GM23338 (cell line): ENCODE data around the gene WBP11. TPM values are rescaled to one million over a fixed set of nuclear protein-coding genes. Genes with fewer than 3 reads are reported as not detected.

Experiments
- ATAC-seq: fragments of 200-7000 bp; cut with Tn5 transposase; 3 replicates; pipeline ENCODE4 v1.9.1; 2020
- DNase-seq: peaks from one replicate; pipeline ENCODE4 v3.0.0-alpha.2; 2015; ENCODE audit warnings: low spot score
- H2AFZ ChIP-seq: fragments of 200-600 bp; sonication (generic); 2 replicates; pipeline ENCODE4 v1.8.0; 2016; ENCODE audit warnings: antibody characterized with exemption, mild to moderate bottlenecking, moderate library complexity
- H3F3A ChIP-seq: fragments of 200-600 bp; sonication (generic); replicated peaks from 2 replicates; pipeline ENCODE4 v1.8.0; 2017; ENCODE audit warnings: antibody characterized with exemption, mixed run types, low read depth
- H3K27ac ChIP-seq: fragments of 200-600 bp; sonication (generic); 2 replicates; pipeline ENCODE4 v1.6.1; 2016; ENCODE audit warnings: low read depth
- H3K27me3 ChIP-seq: fragments of 200-600 bp; sonication (generic); 2 replicates; pipeline ENCODE4 v1.8.0; 2016; ENCODE audit warnings: mild to moderate bottlenecking, mixed run types, moderate library complexity; ENCODE audit not compliant: insufficient read depth
- H3K36me3 ChIP-seq: fragments of 200-600 bp; sonication (generic); 2 replicates; pipeline ENCODE4 v1.8.0; 2016; ENCODE audit warnings: mild to moderate bottlenecking; ENCODE audit not compliant: insufficient read depth
- H3K4me1 ChIP-seq: fragments of 200-600 bp; sonication (generic); 2 replicates; pipeline ENCODE4 v1.8.0; 2016; ENCODE audit warnings: mild to moderate bottlenecking, moderate library complexity; ENCODE audit not compliant: insufficient read depth
- H3K4me2 ChIP-seq: fragments of 200-600 bp; sonication (generic); 2 replicates; pipeline ENCODE4 v1.7.1; 2017; ENCODE audit warnings: mixed run types
- H3K4me3 ChIP-seq: fragments of 200-600 bp; sonication (generic); 2 replicates; pipeline ENCODE4 v1.6.1; 2016; ENCODE audit warnings: mixed run types
- H3K79me2 ChIP-seq: fragments of 200-600 bp; sonication (generic); replicated peaks from 2 replicates; pipeline ENCODE4 v1.8.0; 2017; ENCODE audit warnings: mild to moderate bottlenecking; ENCODE audit not compliant: insufficient read depth
- H3K9me2 ChIP-seq: fragments of 200-600 bp; sonication (generic); 2 replicates; pipeline ENCODE4 v1.8.0; 2017; ENCODE audit not compliant: insufficient read depth
- H4K20me1 ChIP-seq: fragments of 200-600 bp; sonication (generic); replicated peaks from 2 replicates; pipeline ENCODE4 v1.8.0; 2017; ENCODE audit warnings: mild to moderate bottlenecking; ENCODE audit not compliant: insufficient read depth
- H3K27ac Mint-ChIP-seq: 2 replicates; pipeline ENCODE4 v1.8.0; 2020; ENCODE audit warnings: inconsistent platforms, mild to moderate bottlenecking, moderate library complexity, mixed read lengths
- H3K27me3 Mint-ChIP-seq: 3 replicates; pipeline ENCODE4 v1.8.0; 2022; ENCODE audit warnings: low read depth, mild to moderate bottlenecking, moderate library complexity, mixed read lengths, inconsistent platforms; ENCODE audit not compliant: insufficient read depth, poor library complexity
- H3K36me3 Mint-ChIP-seq: 3 replicates; pipeline ENCODE4 v1.8.0; 2021; ENCODE audit warnings: low read depth, mild to moderate bottlenecking, inconsistent platforms, moderate library complexity, mixed read lengths
- H3K4me1 Mint-ChIP-seq: 3 replicates; pipeline ENCODE4 v1.8.0; 2020; ENCODE audit warnings: mild to moderate bottlenecking, inconsistent platforms, mixed read lengths
- H3K4me3 Mint-ChIP-seq: 3 replicates; pipeline ENCODE4 v1.8.0; 2021; ENCODE audit warnings: moderate library complexity, mild to moderate bottlenecking, inconsistent platforms, mixed read lengths
- H3K9me3 Mint-ChIP-seq: 3 replicates; pipeline ENCODE4 v1.8.0; 2020; ENCODE audit warnings: moderate library complexity, mild to moderate bottlenecking, inconsistent platforms, mixed read lengths
- EZH2phosphoT487 ChIP-seq: fragments of 200-600 bp; sonication (generic); IDR thresholded peaks from one replicate; pipeline ENCODE4 v1.8.1; 2018; ENCODE audit warnings: antibody characterized with exemption; ENCODE audit not compliant: unreplicated experiment
- NANOG ChIP-seq: IDR thresholded peaks from 2 replicates; pipeline ENCODE4 v1.6.1; 2016; ENCODE audit warnings: antibody characterized with exemption, borderline replicate concordance
- ZNF114 ChIP-seq: fragments of 250-450 bp; sonication (Bioruptor Pico); IDR thresholded peaks from 2 replicates; pipeline ENCODE4 v1.5.0; 2020; ENCODE audit warnings: mild to moderate bottlenecking, moderate library complexity
- ZNF331 ChIP-seq: fragments of 250-450 bp; sonication (Bioruptor Pico); IDR thresholded peaks from 2 replicates; pipeline ENCODE4 v1.5.0; 2020; ENCODE audit warnings: low read depth, mild to moderate bottlenecking, moderate library complexity
- polyA plus RNA-seq: library from polyadenylated mRNA; unstranded; fragments of >200 nt; fragmentation: Nextera tagmentation; extraction: Ambion mirVana; gene quantifications from 2 replicates; pipeline ENCODE4 v1.2.1, GENCODE V29; 2016
- total RNA-seq: library from RNA; depleted of rRNA; stranded (reverse); fragments of >200 nt; shearing (Covaris generic); gene quantifications from 2 replicates; pipeline ENCODE4 v1.2.3, GENCODE V29; 2014
- TF ChIP-seq, protein P1 (sequence below): fragments of 250-450 bp; sonication (Bioruptor Pico); IDR thresholded peaks from 2 replicates; pipeline ENCODE4 v1.5.0; 2020; ENCODE audit warnings: mild to moderate bottlenecking, moderate library complexity
- TF ChIP-seq, protein P2 (sequence below): IDR thresholded peaks from one replicate; pipeline ENCODE4 v1.6.1; 2018; ENCODE audit warnings: antibody characterized with exemption; ENCODE audit not compliant: unreplicated experiment
- TF ChIP-seq, protein P3 (sequence below): IDR thresholded peaks from 2 replicates; pipeline ENCODE4 v1.6.1; 2016; ENCODE audit warnings: antibody characterized with exemption

Gene WBP11
- total and polyA plus RNA-seq, 2 experiments from 2014 or later = 57.1 to 148 TPM

DNA sequence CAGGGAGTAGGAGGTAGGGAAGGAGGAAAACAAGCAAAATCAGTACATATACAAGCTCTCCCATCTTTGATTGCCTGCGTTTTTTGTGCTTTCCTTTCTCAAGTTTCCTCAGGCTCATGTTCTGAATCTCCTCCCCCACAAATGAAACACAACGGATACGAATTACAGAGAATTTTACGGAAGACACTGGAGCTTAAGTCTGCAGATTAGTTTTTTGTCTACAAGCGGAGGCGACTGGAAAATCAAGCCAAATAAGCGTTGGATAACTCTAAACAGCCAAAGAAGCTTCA is 612 bp downstream of the WBP11 start (continued):
- TF ChIP-seq, protein P1, sequence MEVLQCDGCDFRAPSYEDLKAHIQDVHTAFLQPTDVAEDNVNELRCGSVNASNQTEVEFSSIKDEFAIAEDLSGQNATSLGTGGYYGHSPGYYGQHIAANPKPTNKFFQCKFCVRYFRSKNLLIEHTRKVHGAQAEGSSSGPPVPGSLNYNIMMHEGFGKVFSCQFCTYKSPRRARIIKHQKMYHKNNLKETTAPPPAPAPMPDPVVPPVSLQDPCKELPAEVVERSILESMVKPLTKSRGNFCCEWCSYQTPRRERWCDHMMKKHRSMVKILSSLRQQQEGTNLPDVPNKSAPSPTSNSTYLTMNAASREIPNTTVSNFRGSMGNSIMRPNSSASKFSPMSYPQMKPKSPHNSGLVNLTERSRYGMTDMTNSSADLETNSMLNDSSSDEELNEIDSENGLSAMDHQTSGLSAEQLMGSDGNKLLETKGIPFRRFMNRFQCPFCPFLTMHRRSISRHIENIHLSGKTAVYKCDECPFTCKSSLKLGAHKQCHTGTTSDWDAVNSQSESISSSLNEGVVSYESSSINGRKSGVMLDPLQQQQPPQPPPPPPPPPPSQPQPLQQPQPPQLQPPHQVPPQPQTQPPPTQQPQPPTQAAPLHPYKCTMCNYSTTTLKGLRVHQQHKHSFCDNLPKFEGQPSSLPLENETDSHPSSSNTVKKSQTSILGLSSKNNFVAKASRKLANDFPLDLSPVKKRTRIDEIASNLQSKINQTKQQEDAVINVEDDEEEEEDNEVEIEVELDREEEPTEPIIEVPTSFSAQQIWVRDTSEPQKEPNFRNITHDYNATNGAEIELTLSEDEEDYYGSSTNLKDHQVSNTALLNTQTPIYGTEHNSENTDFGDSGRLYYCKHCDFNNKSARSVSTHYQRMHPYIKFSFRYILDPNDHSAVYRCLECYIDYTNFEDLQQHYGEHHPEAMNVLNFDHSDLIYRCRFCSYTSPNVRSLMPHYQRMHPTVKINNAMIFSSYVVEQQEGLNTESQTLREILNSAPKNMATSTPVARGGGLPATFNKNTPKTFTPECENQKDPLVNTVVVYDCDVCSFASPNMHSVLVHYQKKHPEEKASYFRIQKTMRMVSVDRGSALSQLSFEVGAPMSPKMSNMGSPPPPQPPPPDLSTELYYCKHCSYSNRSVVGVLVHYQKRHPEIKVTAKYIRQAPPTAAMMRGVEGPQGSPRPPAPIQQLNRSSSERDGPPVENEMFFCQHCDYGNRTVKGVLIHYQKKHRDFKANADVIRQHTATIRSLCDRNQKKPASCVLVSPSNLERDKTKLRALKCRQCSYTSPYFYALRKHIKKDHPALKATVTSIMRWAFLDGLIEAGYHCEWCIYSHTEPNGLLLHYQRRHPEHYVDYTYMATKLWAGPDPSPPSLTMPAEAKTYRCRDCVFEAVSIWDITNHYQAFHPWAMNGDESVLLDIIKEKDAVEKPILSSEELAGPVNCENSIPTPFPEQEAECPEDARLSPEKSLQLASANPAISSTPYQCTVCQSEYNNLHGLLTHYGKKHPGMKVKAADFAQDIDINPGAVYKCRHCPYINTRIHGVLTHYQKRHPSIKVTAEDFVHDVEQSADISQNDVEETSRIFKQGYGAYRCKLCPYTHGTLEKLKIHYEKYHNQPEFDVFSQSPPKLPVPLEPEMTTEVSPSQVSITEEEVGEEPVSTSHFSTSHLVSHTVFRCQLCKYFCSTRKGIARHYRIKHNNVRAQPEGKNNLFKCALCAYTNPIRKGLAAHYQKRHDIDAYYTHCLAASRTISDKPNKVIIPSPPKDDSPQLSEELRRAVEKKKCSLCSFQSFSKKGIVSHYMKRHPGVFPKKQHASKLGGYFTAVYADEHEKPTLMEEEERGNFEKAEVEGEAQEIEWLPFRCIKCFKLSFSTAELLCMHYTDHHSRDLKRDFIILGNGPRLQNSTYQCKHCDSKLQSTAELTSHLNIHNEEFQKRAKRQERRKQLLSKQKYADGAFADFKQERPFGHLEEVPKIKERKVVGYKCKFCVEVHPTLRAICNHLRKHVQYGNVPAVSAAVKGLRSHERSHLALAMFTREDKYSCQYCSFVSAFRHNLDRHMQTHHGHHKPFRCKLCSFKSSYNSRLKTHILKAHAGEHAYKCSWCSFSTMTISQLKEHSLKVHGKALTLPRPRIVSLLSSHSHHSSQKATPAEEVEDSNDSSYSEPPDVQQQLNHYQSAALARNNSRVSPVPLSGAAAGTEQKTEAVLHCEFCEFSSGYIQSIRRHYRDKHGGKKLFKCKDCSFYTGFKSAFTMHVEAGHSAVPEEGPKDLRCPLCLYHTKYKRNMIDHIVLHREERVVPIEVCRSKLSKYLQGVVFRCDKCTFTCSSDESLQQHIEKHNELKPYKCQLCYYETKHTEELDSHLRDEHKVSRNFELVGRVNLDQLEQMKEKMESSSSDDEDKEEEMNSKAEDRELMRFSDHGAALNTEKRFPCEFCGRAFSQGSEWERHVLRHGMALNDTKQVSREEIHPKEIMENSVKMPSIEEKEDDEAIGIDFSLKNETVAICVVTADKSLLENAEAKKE (CRISPR knock-in tag) = no peak
- TF ChIP-seq EZH2phosphoT487 = no peak
- TF ChIP-seq, protein P2, sequence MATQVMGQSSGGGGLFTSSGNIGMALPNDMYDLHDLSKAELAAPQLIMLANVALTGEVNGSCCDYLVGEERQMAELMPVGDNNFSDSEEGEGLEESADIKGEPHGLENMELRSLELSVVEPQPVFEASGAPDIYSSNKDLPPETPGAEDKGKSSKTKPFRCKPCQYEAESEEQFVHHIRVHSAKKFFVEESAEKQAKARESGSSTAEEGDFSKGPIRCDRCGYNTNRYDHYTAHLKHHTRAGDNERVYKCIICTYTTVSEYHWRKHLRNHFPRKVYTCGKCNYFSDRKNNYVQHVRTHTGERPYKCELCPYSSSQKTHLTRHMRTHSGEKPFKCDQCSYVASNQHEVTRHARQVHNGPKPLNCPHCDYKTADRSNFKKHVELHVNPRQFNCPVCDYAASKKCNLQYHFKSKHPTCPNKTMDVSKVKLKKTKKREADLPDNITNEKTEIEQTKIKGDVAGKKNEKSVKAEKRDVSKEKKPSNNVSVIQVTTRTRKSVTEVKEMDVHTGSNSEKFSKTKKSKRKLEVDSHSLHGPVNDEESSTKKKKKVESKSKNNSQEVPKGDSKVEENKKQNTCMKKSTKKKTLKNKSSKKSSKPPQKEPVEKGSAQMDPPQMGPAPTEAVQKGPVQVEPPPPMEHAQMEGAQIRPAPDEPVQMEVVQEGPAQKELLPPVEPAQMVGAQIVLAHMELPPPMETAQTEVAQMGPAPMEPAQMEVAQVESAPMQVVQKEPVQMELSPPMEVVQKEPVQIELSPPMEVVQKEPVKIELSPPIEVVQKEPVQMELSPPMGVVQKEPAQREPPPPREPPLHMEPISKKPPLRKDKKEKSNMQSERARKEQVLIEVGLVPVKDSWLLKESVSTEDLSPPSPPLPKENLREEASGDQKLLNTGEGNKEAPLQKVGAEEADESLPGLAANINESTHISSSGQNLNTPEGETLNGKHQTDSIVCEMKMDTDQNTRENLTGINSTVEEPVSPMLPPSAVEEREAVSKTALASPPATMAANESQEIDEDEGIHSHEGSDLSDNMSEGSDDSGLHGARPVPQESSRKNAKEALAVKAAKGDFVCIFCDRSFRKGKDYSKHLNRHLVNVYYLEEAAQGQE = no peak
- no peak for TF ChIP-seq ZNF114 (CRISPR knock-in tag)
- TF ChIP-seq ZNF331 (CRISPR knock-in tag) = no peak
- no peak for TF ChIP-seq NANOG

DNA sequence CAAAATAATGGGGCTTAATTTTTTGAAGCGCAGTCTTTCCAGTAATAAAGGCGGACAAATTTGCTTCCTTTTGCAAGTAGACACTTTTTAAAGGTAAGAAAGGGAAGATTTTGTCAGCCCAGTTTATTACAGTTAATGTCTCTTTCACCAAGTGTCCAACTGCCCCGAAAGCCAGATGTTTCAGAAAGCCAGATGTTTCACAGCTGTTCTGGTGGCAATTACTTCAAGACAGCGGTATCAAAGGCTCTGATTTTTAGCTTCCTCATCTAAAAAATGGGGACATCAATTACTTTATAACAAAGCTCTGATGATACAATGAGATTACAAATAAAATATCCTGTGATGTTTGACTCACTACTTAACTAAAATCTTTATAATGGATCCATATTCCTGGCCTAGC is 1.0 kb downstream of the WBP11 start:
- H3K4me1 ChIP-seq = peaks cover 10% of the 10 kb centered on the region; the same call in 1 of the 2 replicates
- Mint-ChIP-seq H3K4me1 (peaks cover 7% of the 10 kb centered on the region; the same call in 1 of the 3 replicates), H3K4me3 (no peak overlapping the region), H3K9me3 (no peaks in the 10 kb centered on the region), H3K27me3 (no peaks in the 10 kb centered on the region), H3K27ac (no peak overlapping the region), H3K36me3 (peaks cover 24% of the 10 kb centered on the region)
- H4K20me1 ChIP-seq = 0 out of 2 replicates have a peak, but pooled peaks cover 15% of the 10 kb centered on the region
- H3F3A ChIP-seq = no peaks in the 10 kb centered on the region
- DNase-seq (no peak), ATAC-seq (no peak)
- no peaks in the 10 kb centered on the region for H3K9me2 ChIP-seq
- H3K27me3 ChIP-seq = no peaks in the 10 kb centered on the region
- H3K36me3 ChIP-seq = peaks cover 21% of the 10 kb centered on the region; the same call in 1 of the 2 replicates
- H3K79me2 ChIP-seq = peaks cover 57% of the 10 kb centered on the region
- H3K4me3 ChIP-seq = peak overlapping the region; percentile 78
- peak overlapping the region; percentile 86 for H3K4me2 ChIP-seq
- no peak overlapping the region for H2AFZ ChIP-seq
- no peak overlapping the region for H3K27ac ChIP-seq
- TF ChIP-seq, protein P2 = no peak
- TF ChIP-seq, protein P3, sequence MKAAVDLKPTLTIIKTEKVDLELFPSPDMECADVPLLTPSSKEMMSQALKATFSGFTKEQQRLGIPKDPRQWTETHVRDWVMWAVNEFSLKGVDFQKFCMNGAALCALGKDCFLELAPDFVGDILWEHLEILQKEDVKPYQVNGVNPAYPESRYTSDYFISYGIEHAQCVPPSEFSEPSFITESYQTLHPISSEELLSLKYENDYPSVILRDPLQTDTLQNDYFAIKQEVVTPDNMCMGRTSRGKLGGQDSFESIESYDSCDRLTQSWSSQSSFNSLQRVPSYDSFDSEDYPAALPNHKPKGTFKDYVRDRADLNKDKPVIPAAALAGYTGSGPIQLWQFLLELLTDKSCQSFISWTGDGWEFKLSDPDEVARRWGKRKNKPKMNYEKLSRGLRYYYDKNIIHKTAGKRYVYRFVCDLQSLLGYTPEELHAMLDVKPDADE = no peak
- TF ChIP-seq EZH2phosphoT487 = no peak
